Measurements from ENCODE around the gene MAP2K6.

DNA sequence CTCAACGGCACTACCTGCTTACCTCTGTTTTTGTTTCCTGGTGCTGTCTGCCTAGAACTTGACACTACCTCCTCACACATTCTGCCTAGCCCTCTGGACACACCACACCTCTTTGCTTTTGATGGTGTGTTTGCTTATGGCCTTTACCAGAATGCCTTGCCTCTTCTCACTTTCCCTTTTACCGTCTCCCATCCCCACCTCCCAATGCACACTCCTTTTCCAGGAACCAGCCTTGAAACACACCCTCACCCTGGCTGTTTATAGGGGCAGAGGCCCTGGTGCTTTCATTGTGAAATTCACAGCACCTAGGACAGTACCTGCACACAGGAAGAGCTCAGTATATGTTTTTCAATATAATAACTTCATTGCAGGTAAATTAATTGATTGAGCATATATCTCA, 56.2 kb downstream of the MAP2K6 start:
- TF ChIP-seq, protein P1, sequence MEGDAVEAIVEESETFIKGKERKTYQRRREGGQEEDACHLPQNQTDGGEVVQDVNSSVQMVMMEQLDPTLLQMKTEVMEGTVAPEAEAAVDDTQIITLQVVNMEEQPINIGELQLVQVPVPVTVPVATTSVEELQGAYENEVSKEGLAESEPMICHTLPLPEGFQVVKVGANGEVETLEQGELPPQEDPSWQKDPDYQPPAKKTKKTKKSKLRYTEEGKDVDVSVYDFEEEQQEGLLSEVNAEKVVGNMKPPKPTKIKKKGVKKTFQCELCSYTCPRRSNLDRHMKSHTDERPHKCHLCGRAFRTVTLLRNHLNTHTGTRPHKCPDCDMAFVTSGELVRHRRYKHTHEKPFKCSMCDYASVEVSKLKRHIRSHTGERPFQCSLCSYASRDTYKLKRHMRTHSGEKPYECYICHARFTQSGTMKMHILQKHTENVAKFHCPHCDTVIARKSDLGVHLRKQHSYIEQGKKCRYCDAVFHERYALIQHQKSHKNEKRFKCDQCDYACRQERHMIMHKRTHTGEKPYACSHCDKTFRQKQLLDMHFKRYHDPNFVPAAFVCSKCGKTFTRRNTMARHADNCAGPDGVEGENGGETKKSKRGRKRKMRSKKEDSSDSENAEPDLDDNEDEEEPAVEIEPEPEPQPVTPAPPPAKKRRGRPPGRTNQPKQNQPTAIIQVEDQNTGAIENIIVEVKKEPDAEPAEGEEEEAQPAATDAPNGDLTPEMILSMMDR (IDR thresholded peaks at IDR 0.05; ENCODE audit: borderline replicate concordance, extremely low read depth, low read length, poor library complexity, severe bottlenecking) = no peak
- no peak for TF ChIP-seq EZH2 (IDR thresholded peaks at IDR 0.05; ENCODE audit: borderline replicate concordance, low read depth, low read length, severe bottlenecking)
